ENCODE data around the gene NT5M.

Gene NT5M

GRCh38 chr17:17343896-17344506 lies 40.8 kb downstream of the NT5M start:
- Histone ChIP-seq H3K4me3 (ENCODE audit: low read length in 2 of 2) (no peak overlapping the region), H3K27ac (ENCODE audit: low read length) (no peak overlapping the region)

GRCh38 chr17:17344507-17345293 lies 41.5 kb downstream of the NT5M start:
- Histone ChIP-seq H3K9me3 (ENCODE audit: control insufficient read depth in 2 of 2, low read length in 2 of 2) (no peaks in the 10 kb centered on the region), H3K36me3 (ENCODE audit: control insufficient read depth in 2 of 2, insufficient read depth in 2 of 2, low read length in 2 of 2) (peaks cover 2 to 9% of the 10 kb centered on the region in 2 donors), H3K4me1 (ENCODE audit: control insufficient read depth, insufficient read depth, low read length) (no peaks in the 10 kb centered on the region), H3K9ac (ENCODE audit: low read length in 2 of 2) (no peak overlapping the region), H3K27ac (ENCODE audit: low read length) (no peak overlapping the region), H3K4me3 (ENCODE audit: low read length in 2 of 2) (no peak overlapping the region), H3K27me3 (ENCODE audit: control insufficient read depth in 1 of 2, insufficient read depth in 2 of 2, low read length in 2 of 2) (no peaks in the 10 kb centered on the region)

More at GRCh38 chr17:17343896-17344506, 40.8 kb downstream of the NT5M start:
- Histone ChIP-seq H3K9ac (ENCODE audit: low read length in 2 of 2) (no peak overlapping the region), H3K27me3 (ENCODE audit: control insufficient read depth in 1 of 2, insufficient read depth in 2 of 2, low read length in 2 of 2) (no peaks in the 10 kb centered on the region), H3K4me1 (ENCODE audit: control insufficient read depth, insufficient read depth, low read length) (no peaks in the 10 kb centered on the region), H3K9me3 (ENCODE audit: control insufficient read depth in 2 of 2, low read length in 2 of 2) (no peaks in the 10 kb centered on the region), H3K36me3 (ENCODE audit: control insufficient read depth in 2 of 2, insufficient read depth in 2 of 2, low read length in 2 of 2) (peaks cover 2 to 9% of the 10 kb centered on the region in 2 donors)

- peaks cover 2 to 9% of the 10 kb centered on the region in 2 donors for H3K36me3 ChIP-seq (ENCODE audit: control insufficient read depth in 2 of 2, insufficient read depth in 2 of 2, low read length in 2 of 2)
- no peak overlapping the region for H3K4me3 ChIP-seq (ENCODE audit: low read length in 2 of 2)
- H3K27me3 ChIP-seq (ENCODE audit: control insufficient read depth in 1 of 2, insufficient read depth in 2 of 2, low read length in 2 of 2), result no peaks in the 10 kb centered on the region
- no peak overlapping the region for H3K9ac ChIP-seq (ENCODE audit: low read length in 2 of 2)
- no peaks in the 10 kb centered on the region for H3K9me3 ChIP-seq (ENCODE audit: control insufficient read depth in 2 of 2, low read length in 2 of 2)
- no peaks in the 10 kb centered on the region for H3K4me1 ChIP-seq (ENCODE audit: control insufficient read depth, insufficient read depth, low read length)
- no peak overlapping the region for H3K27ac ChIP-seq (ENCODE audit: low read length)
Measured at GRCh38 chr17:17345294-17345597, 42.1 kb downstream of the NT5M start.

- Histone ChIP-seq H3K36me3 (ENCODE audit: control insufficient read depth in 2 of 2, insufficient read depth in 2 of 2, low read length in 2 of 2) (peaks cover 2 to 9% of the 10 kb centered on the region in 2 donors), H3K9me3 (ENCODE audit: control insufficient read depth in 2 of 2, low read length in 2 of 2) (no peaks in the 10 kb centered on the region), H3K27me3 (ENCODE audit: control insufficient read depth in 1 of 2, insufficient read depth in 2 of 2, low read length in 2 of 2) (peaks cover 0 to under 1% of the 10 kb centered on the region in 2 donors), H3K4me3 (ENCODE audit: low read length in 2 of 2) (no peak overlapping the region), H3K4me1 (ENCODE audit: control insufficient read depth, insufficient read depth, low read length) (no peaks in the 10 kb centered on the region), H3K9ac (ENCODE audit: low read length in 2 of 2) (no peak overlapping the region), H3K27ac (ENCODE audit: low read length) (no peak overlapping the region)
Measured at GRCh38 chr17:17345686-17346427, 42.7 kb downstream of the NT5M start.

- H3K9me3 ChIP-seq (ENCODE audit: control insufficient read depth in 2 of 2, low read length in 2 of 2), result no peaks in the 10 kb centered on the region
- H3K9ac ChIP-seq (ENCODE audit: low read length in 2 of 2), result no peak overlapping the region
- H3K4me3 ChIP-seq (ENCODE audit: low read length in 2 of 2), result no peak overlapping the region
- H3K27ac ChIP-seq (ENCODE audit: low read length), result no peak overlapping the region
- peaks cover 2 to 9% of the 10 kb centered on the region in 2 donors for H3K36me3 ChIP-seq (ENCODE audit: control insufficient read depth in 2 of 2, insufficient read depth in 2 of 2, low read length in 2 of 2)
- H3K27me3 ChIP-seq (ENCODE audit: control insufficient read depth in 1 of 2, insufficient read depth in 2 of 2, low read length in 2 of 2), result peaks cover 0 to 5% of the 10 kb centered on the region in 2 donors
- no peaks in the 10 kb centered on the region for H3K4me1 ChIP-seq (ENCODE audit: control insufficient read depth, insufficient read depth, low read length)
Measured at GRCh38 chr17:17346428-17347233, 43.5 kb downstream of the NT5M start.

- H3K4me3 ChIP-seq (ENCODE audit: low read length in 2 of 2), result no peak overlapping the region
- H3K27ac ChIP-seq (ENCODE audit: low read length), result no peak overlapping the region
- no peak overlapping the region for H3K9ac ChIP-seq (ENCODE audit: low read length in 2 of 2)
- H3K27me3 ChIP-seq (ENCODE audit: control insufficient read depth in 1 of 2, insufficient read depth in 2 of 2, low read length in 2 of 2), result peaks cover 1 to 5% of the 10 kb centered on the region in 2 donors
- no peaks in the 10 kb centered on the region for H3K9me3 ChIP-seq (ENCODE audit: control insufficient read depth in 2 of 2, low read length in 2 of 2)
- peaks cover 0 to 7% of the 10 kb centered on the region in 2 donors for H3K36me3 ChIP-seq (ENCODE audit: control insufficient read depth in 2 of 2, insufficient read depth in 2 of 2, low read length in 2 of 2)
- no peaks in the 10 kb centered on the region for H3K4me1 ChIP-seq (ENCODE audit: control insufficient read depth, insufficient read depth, low read length)
Measured at GRCh38 chr17:17347234-17347955, 44.2 kb downstream of the NT5M start.

- H3K27ac ChIP-seq (ENCODE audit: low read length), result no peak overlapping the region
- peaks cover 3 to 8% of the 10 kb centered on the region in 2 donors for H3K27me3 ChIP-seq (ENCODE audit: control insufficient read depth in 1 of 2, insufficient read depth in 2 of 2, low read length in 2 of 2)
- H3K4me1 ChIP-seq (ENCODE audit: control insufficient read depth, insufficient read depth, low read length), result no peaks in the 10 kb centered on the region
- no peaks in the 10 kb centered on the region for H3K9me3 ChIP-seq (ENCODE audit: control insufficient read depth in 2 of 2, low read length in 2 of 2)
- H3K36me3 ChIP-seq (ENCODE audit: control insufficient read depth in 2 of 2, insufficient read depth in 2 of 2, low read length in 2 of 2), result no peaks in the 10 kb centered on the region
- H3K9ac ChIP-seq (ENCODE audit: low read length in 2 of 2), result no peak overlapping the region
- no peak overlapping the region for H3K4me3 ChIP-seq (ENCODE audit: low read length in 2 of 2)
Measured at GRCh38 chr17:17347956-17348871, 45.0 kb downstream of the NT5M start.

- Histone ChIP-seq H3K9ac (ENCODE audit: low read length in 2 of 2) (no peak overlapping the region), H3K9me3 (ENCODE audit: control insufficient read depth in 2 of 2, low read length in 2 of 2) (no peaks in the 10 kb centered on the region), H3K4me1 (ENCODE audit: control insufficient read depth, insufficient read depth, low read length) (no peaks in the 10 kb centered on the region), H3K36me3 (ENCODE audit: control insufficient read depth in 2 of 2, insufficient read depth in 2 of 2, low read length in 2 of 2) (no peaks in the 10 kb centered on the region), H3K27ac (ENCODE audit: low read length) (no peak overlapping the region), H3K27me3 (ENCODE audit: control insufficient read depth in 1 of 2, insufficient read depth in 2 of 2, low read length in 2 of 2) (peaks cover 8% of the 10 kb centered on the region in 2 donors), H3K4me3 (ENCODE audit: low read length in 2 of 2) (no peak overlapping the region)
Measured at GRCh38 chr17:17348872-17349723, 45.9 kb downstream of the NT5M start.

- H3K9ac ChIP-seq (ENCODE audit: low read length in 2 of 2), result no peak overlapping the region
- no peaks in the 10 kb centered on the region for H3K9me3 ChIP-seq (ENCODE audit: control insufficient read depth in 2 of 2, low read length in 2 of 2)
- no peaks in the 10 kb centered on the region for H3K36me3 ChIP-seq (ENCODE audit: control insufficient read depth in 2 of 2, insufficient read depth in 2 of 2, low read length in 2 of 2)
- no peaks in the 10 kb centered on the region for H3K4me1 ChIP-seq (ENCODE audit: control insufficient read depth, insufficient read depth, low read length)
- H3K27ac ChIP-seq (ENCODE audit: low read length), result no peak overlapping the region
- no peak overlapping the region for H3K4me3 ChIP-seq (ENCODE audit: low read length in 2 of 2)
- H3K27me3 ChIP-seq (ENCODE audit: control insufficient read depth in 1 of 2, insufficient read depth in 2 of 2, low read length in 2 of 2), result peaks cover 8% of the 10 kb centered on the region in 2 donors
Measured at GRCh38 chr17:17349724-17350106, 46.5 kb downstream of the NT5M start.

All from stomach smooth muscle (tissue), 2 donors.